HG02981 (cell line): ENCODE measurements around the gene ZFHX3.

Experiments used
- ATAC-seq: cut with Tn5 transposase; IDR thresholded peaks from one replicate; pipeline ENCODE4 v1.9.1; 2021; ENCODE audit warnings: mild to moderate bottlenecking, moderate library complexity; ENCODE audit not compliant: unreplicated experiment

ZFHX3 gene

GRCh38 chr16:72857834-72858664 lies 189.9 kb downstream of the ZFHX3 start:
- ATAC-seq: no peak

GRCh38 chr16:72856797-72857196 lies 191.1 kb downstream of the ZFHX3 start:
- ATAC-seq: no peak

- no peak for ATAC-seq
Measured at GRCh38 chr16:72854267-72854959, 193.5 kb downstream of the ZFHX3 start.

GRCh38 chr16:72853575-72854266 lies 194.2 kb downstream of the ZFHX3 start:
- ATAC-seq: no peak

- ATAC-seq: no peak
Measured at GRCh38 chr16:72852421-72852820, 195.5 kb downstream of the ZFHX3 start.

GRCh38 chr16:72850853-72851252 lies 197.1 kb downstream of the ZFHX3 start:
- no peak for ATAC-seq

- ATAC-seq: no peak
Measured at GRCh38 chr16:72850021-72850420, 197.9 kb downstream of the ZFHX3 start.

GRCh38 chr16:72848759-72849664 lies 198.9 kb downstream of the ZFHX3 start:
- no peak for ATAC-seq

- ATAC-seq: no peak
Measured at GRCh38 chr16:72848028-72848400, 199.9 kb downstream of the ZFHX3 start.

- no peak for ATAC-seq
Measured at GRCh38 chr16:72847187-72848027, 200.5 kb downstream of the ZFHX3 start.

GRCh38 chr16:72846594-72846993 lies 201.3 kb downstream of the ZFHX3 start:
- ATAC-seq: no peak

GRCh38 chr16:72845322-72846020 lies 202.5 kb downstream of the ZFHX3 start:
- ATAC-seq: no peak

GRCh38 chr16:72844225-72844920 lies 203.6 kb downstream of the ZFHX3 start:
- ATAC-seq: no peak

- ATAC-seq: no peak
Measured at GRCh38 chr16:72841506-72841905, 206.4 kb downstream of the ZFHX3 start.

GRCh38 chr16:72840631-72841381 lies 207.1 kb downstream of the ZFHX3 start:
- no peak for ATAC-seq

- no peak for ATAC-seq
Measured at GRCh38 chr16:72838951-72839350, 209.0 kb downstream of the ZFHX3 start.

- ATAC-seq: no peak
Measured at GRCh38 chr16:72838586-72838910, 209.4 kb downstream of the ZFHX3 start.
